B cell (primary cell): ENCODE measurements around the gene IPO4. TPM values are rescaled to one million over a fixed set of nuclear protein-coding genes. Genes with fewer than 3 reads are reported as not detected.
A peak's percentile ranks its signal among the peaks of the same experiment; 100 is the strongest.

Experiments
- ATAC-seq: fragments of 200-7000 bp; cut with Tn5 transposase; one replicate; pipeline ENCODE4 v1.10.0; 2021; ENCODE audit warnings: low read depth, mild to moderate bottlenecking, moderate number of reproducible peaks, moderate library complexity
- CTCF ChIA-PET: fragments of 350-600 bp; sonication (Branson Sonifier 250); formaldehyde crosslinking; loops from one replicate; lab custom pipeline; 2021; ENCODE audit warnings: antibody characterized with exemption, inconsistent platforms; lab: Charles Lee
- POLR2A ChIA-PET: fragments of 350-600 bp; sonication (Branson Sonifier 250); formaldehyde crosslinking; loops from one replicate; lab custom pipeline; 2021; ENCODE audit warnings: antibody characterized with exemption; lab: Charles Lee
- DNase-seq: peaks from one replicate; pipeline ENCODE4 v3.0.0; 2013
- H2AFZ ChIP-seq: 2 replicates; pipeline ENCODE4 v1.6.1; 2012; ENCODE audit warnings: mild to moderate bottlenecking, low read depth, low read length; ENCODE audit not compliant: insufficient read depth, poor library complexity, severe bottlenecking
- H3K27ac ChIP-seq, 2 donors: 1 replicate in 1 of 2; 2 replicates in 1 of 2; pipeline ENCODE4 v1.5.1; 2012 to 2013; ENCODE audit warnings: low read length in 2 of 2, mild to moderate bottlenecking in 2 of 2, moderate library complexity in 1 of 2
- H3K27me3 ChIP-seq, 4 experiments: fragments of 200-600 bp in 1 of 4; sonication (generic) in 1 of 4; replicated peaks in 1 of 4; 1 replicate in 2 of 4; 2 replicates in 2 of 4; pipeline versions ENCODE4 v1.6.1 to v1.7.0; 2013 to 2016; ENCODE audit warnings: low read length in 3 of 4, mild to moderate bottlenecking in 2 of 4, mixed read lengths in 1 of 4, moderate library complexity in 1 of 4; ENCODE audit not compliant: insufficient read depth in 4 of 4, control insufficient read depth in 3 of 4; ENCODE audit errors: control extremely low read depth in 1 of 4
- H3K36me3 ChIP-seq, 2 experiments: replicated peaks in 1 of 2; 1 replicate in 1 of 2; 2 replicates in 1 of 2; pipeline versions ENCODE4 v1.6.1 to v1.7.1; 2013; ENCODE audit warnings: low read length in 1 of 2; ENCODE audit not compliant: insufficient read depth in 2 of 2, control insufficient read depth in 1 of 2; ENCODE audit errors: control extremely low read depth in 1 of 2, extremely low read depth in 1 of 2
- H3K4me1 ChIP-seq, 2 donors: fragments of 200-600 bp in 1 of 2; sonication (generic) in 1 of 2; 1 replicate in 1 of 2; 2 replicates in 1 of 2; pipeline versions ENCODE4 v1.5.1 to v1.6.1; 2013 to 2017; ENCODE audit warnings: low read length in 2 of 2; ENCODE audit not compliant: control insufficient read depth in 2 of 2, insufficient read depth in 2 of 2
- H3K4me2 ChIP-seq: replicated peaks from 2 replicates; pipeline ENCODE3; 2012; ENCODE audit warnings: mild to moderate bottlenecking, low read depth, low read length; ENCODE audit not compliant: poor library complexity, severe bottlenecking
- H3K4me3 ChIP-seq, 5 experiments: fragments of 200-600 bp in 1 of 5; sonication (generic) in 1 of 5; 1 replicate in 3 of 5; 2 replicates in 2 of 5; pipeline versions ENCODE4 v1.5.1 to v1.7.0; 2011 to 2016; ENCODE audit warnings: low read length in 4 of 5, mild to moderate bottlenecking in 4 of 5, low read depth in 2 of 5, control low read depth in 1 of 5, moderate library complexity in 1 of 5; ENCODE audit not compliant: insufficient read depth in 1 of 5; ENCODE audit errors: control extremely low read depth in 1 of 5, extremely low read depth in 1 of 5
- H3K79me2 ChIP-seq: fragments of 200-600 bp; sonication (generic); one replicate; pipeline ENCODE4 v1.6.0; 2016; ENCODE audit warnings: low read length; ENCODE audit not compliant: control insufficient read depth, insufficient read depth
- H3K9ac ChIP-seq: fragments of 200-600 bp; sonication (generic); 2 replicates; pipeline ENCODE4 v1.6.1; 2017; ENCODE audit warnings: mild to moderate bottlenecking, low read length, moderate library complexity
- H3K9me3 ChIP-seq, 3 donors: one replicate each; pipeline versions ENCODE4 v1.6.1 to v1.7.1; 2013; ENCODE audit warnings: low read length in 2 of 3; ENCODE audit not compliant: control insufficient read depth in 2 of 3, insufficient read depth in 1 of 3; ENCODE audit errors: control extremely low read depth in 1 of 3
- H4K20me1 ChIP-seq: 2 replicates; pipeline ENCODE4 v1.6.0; 2012; ENCODE audit warnings: mild to moderate bottlenecking, low read length; ENCODE audit not compliant: insufficient read depth, control insufficient read depth, poor library complexity, severe bottlenecking
- H3K27ac Mint-ChIP-seq: one replicate; pipeline ENCODE4 v1.8.0; 2021; ENCODE audit warnings: mixed read lengths
- H3K27me3 Mint-ChIP-seq: one replicate; pipeline ENCODE4 v1.8.0; 2021; ENCODE audit warnings: mixed read lengths
- H3K4me1 Mint-ChIP-seq: one replicate; pipeline ENCODE4 v1.8.0; 2021; ENCODE audit warnings: mixed read lengths
- H3K4me3 Mint-ChIP-seq: one replicate; pipeline ENCODE4 v1.8.0; 2021; ENCODE audit warnings: mixed read lengths
- H3K9me3 Mint-ChIP-seq: one replicate; pipeline ENCODE4 v1.8.0; 2022; ENCODE audit warnings: mixed read lengths; ENCODE audit not compliant: insufficient read depth
- CTCF ChIP-seq: fragments of 200-600 bp; IDR thresholded peaks from one replicate; pipeline ENCODE4 v1.8.0; 2022; ENCODE audit warnings: antibody characterized with exemption, mild to moderate bottlenecking
- EZH2 ChIP-seq: IDR thresholded peaks from 2 replicates; pipeline ENCODE4 v1.6.1; 2012; ENCODE audit warnings: borderline replicate concordance, low read depth, mild to moderate bottlenecking, moderate library complexity, low read length; ENCODE audit not compliant: insufficient read depth, poor library complexity, severe bottlenecking
- WGBS: methylation state at CpG from one replicate; pipeline ENCODE4 v1.1.5; 2013; ENCODE audit warnings: missing lambda C conversion rate; ENCODE audit not compliant: insufficient coverage; 5-methylcytosine and 5-hydroxymethylcytosine counted together
- intact Hi-C: fragments of 100-400 bp; cut with micrococcal nuclease; formaldehyde crosslinking; loops from one replicate; pipeline ENCODE4 v1.10.0; 2022
- polyA plus RNA-seq: library from polyadenylated mRNA; depleted of rRNA; stranded (reverse); fragments of >200 nt; gene quantifications from 2 replicates; pipeline ENCODE4 v1.2.3, GENCODE V29; 2012
- total RNA-seq, 2 donors: library from RNA; stranded (reverse); fragments of 120-200 nt in 1 of 2; gene quantifications; 1 replicate in 1 of 2; 2 replicates in 1 of 2; pipeline versions ENCODE4 v1.2.3 to v1.2.4, GENCODE V29; 2013 to 2022

The IPO4 gene
- total and polyA plus RNA-seq, 2 donors (not counting 1 experiment from before 2014, with no cell fraction given) = 28.3 to 35.0 TPM

- Mint-ChIP-seq H3K27me3 (no peaks in the 10 kb centered on the region), H3K4me3 (peak overlapping the region; percentile 93), H3K27ac (peak overlapping the region; percentile 96), H3K4me1 (peaks cover 37% of the 10 kb centered on the region), H3K9me3 (no peaks in the 10 kb centered on the region)
- Histone ChIP-seq H2AFZ (peak overlapping the region; percentile 90), H4K20me1 (peaks cover 10% of the 10 kb centered on the region), H3K27me3 (no peaks in the 10 kb centered on the region), H3K9me3 (no peaks in the 10 kb centered on the region), H3K36me3 (peaks cover 2 to 13% of the 10 kb centered on the region in 2 experiments), H3K4me2 (peak overlapping the region; percentile 88), H3K9ac (peak overlapping the region; percentile 93), H3K27ac (peak overlapping the region; percentile 85 to 89), H3K4me1 (peaks cover 32% of the 10 kb centered on the region in 2 donors), H3K79me2 (peaks cover 67% of the 10 kb centered on the region), H3K4me3 (no peak overlapping the region)
- POLR2A ChIA-PET = interaction anchor here (0.5 to 5.3 kb wide), 14 partner anchors 16 to 214 kb away, joined by 3 to 64 read pairs (median 4); partner anchors contain the start of genes DCAF11, DHRS1, GMPR2 and IPO4
- no peak for TF ChIP-seq EZH2
- no peak for TF ChIP-seq CTCF
- WGBS = 100% methylated on average over 1 of the region's 2 CpGs
- no peak for ATAC-seq
- no peak for DNase-seq
- intact Hi-C loops = loop anchor here (1.0 to 10.0 kb wide), 5 partner anchors 26 to 916 kb away; partner anchors contain the start of genes THTPA, TINF2 and ZFHX2
- CTCF ChIA-PET = interaction anchor here (0.9 to 4.2 kb wide), 22 partner anchors 12 to 219 kb away, joined by 3 to 31 read pairs (median 5); partner anchors contain the start of genes CIDEB, DHRS1, GMPR2 and IRF9
These were observed 27.7 kb upstream of the IPO4 start for GRCh38 chr14:24216345-24216699.
